ENCODE data around the gene GPATCH1. TPM values are rescaled to one million over a fixed set of nuclear protein-coding genes. Genes with fewer than 3 reads are reported as not detected.
"Not testable (repeated sequence)": the region's sequence is repeated elsewhere in the genome, so short reads cannot be mapped to it uniquely, and the experiment has no call there.

Gene GPATCH1
- total and polyA plus RNA-seq, 4 donors, result 8.3 to 12.5 (median 9.9) TPM

GRCh38 chr19:33126712-33127111 lies 45.7 kb downstream of the GPATCH1 start:
- H3K27ac ChIP-seq (ENCODE audit: low read depth, low read length); H3K9me3 ChIP-seq (ENCODE audit: control insufficient read depth, insufficient read depth, low read length); H3K4me1 ChIP-seq (ENCODE audit: control insufficient read depth, insufficient read depth, low read length); H3K27me3 ChIP-seq (ENCODE audit: control insufficient read depth, insufficient read depth, low read length); H3K4me3 ChIP-seq (ENCODE audit: low read depth, low read length); DNase-seq (ENCODE audit: low read depth in 4 of 6, low spot score in 6 of 6): not testable (repeated sequence)
- 87% methylated on average over 2 of the region's 8 CpGs for WGBS (ENCODE audit: insufficient coverage)
- H3K36me3 ChIP-seq (ENCODE audit: control insufficient read depth, insufficient read depth, low read length), result peaks cover 59% of the 10 kb centered on the region

- Histone ChIP-seq H3K4me1 (ENCODE audit: control insufficient read depth, insufficient read depth, low read length) (peaks cover 4% of the 10 kb centered on the region), H3K9me3 (ENCODE audit: control insufficient read depth, insufficient read depth, low read length) (no peaks in the 10 kb centered on the region), H3K36me3 (ENCODE audit: control insufficient read depth, insufficient read depth, low read length) (peaks cover 59% of the 10 kb centered on the region)
These were observed 48.9 kb downstream of the GPATCH1 start for GRCh38 chr19:33129901-33130300.

GRCh38 chr19:33130433-33130832 lies 49.5 kb downstream of the GPATCH1 start:
- 75% methylated on average over 6 of the region's 6 CpGs for WGBS (ENCODE audit: insufficient coverage)
- no peak overlapping the region for H3K27ac ChIP-seq (ENCODE audit: low read depth, low read length)

More at GRCh38 chr19:33129901-33130300, 48.9 kb downstream of the GPATCH1 start:
- no peak overlapping the region for H3K27ac ChIP-seq (ENCODE audit: low read depth, low read length)
- WGBS (ENCODE audit: insufficient coverage), result 100% methylated on average over 1 of the region's 6 CpGs
- no peak overlapping the region for H3K4me3 ChIP-seq (ENCODE audit: low read depth, low read length)
- DNase-seq (ENCODE audit: low read depth in 4 of 6, low spot score in 6 of 6), result no peak
- no peaks in the 10 kb centered on the region for H3K27me3 ChIP-seq (ENCODE audit: control insufficient read depth, insufficient read depth, low read length)

DNA sequence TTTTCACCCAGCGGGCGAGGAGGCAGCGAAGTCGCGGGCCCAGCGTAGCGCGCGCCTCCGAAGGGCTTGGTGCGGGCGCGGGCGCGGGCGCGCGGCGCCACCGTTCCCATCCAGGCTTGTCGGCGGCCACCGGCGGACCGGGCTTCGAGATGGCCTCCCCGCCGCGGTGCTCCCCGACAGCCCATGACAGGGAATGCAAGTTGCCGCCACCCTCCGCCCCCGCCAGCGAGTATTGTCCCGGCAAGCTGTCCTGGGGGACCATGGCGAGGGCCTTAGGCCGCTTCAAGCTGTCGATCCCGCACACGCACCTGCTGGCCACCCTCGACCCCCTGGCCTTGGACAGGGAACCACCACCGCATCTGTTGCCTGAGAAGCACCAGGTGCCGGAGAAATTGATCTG lies 51.0 kb downstream of the GPATCH1 start, which contains the start of gene WDR88:
Gene WDR88 (plus strand): TSS at position 94 of the 400 bp plus-strand sequence. CDS start 56 bp downstream, at position 150.
- no peak for DNase-seq (ENCODE audit: low read depth in 4 of 6, low spot score in 6 of 6)

More at GRCh38 chr19:33130433-33130832, 49.5 kb downstream of the GPATCH1 start:
- no peaks in the 10 kb centered on the region for H3K27me3 ChIP-seq (ENCODE audit: control insufficient read depth, insufficient read depth, low read length)
- no peak for DNase-seq (ENCODE audit: low read depth in 4 of 6, low spot score in 6 of 6)
- no peak overlapping the region for H3K4me3 ChIP-seq (ENCODE audit: low read depth, low read length)
- peaks cover 4% of the 10 kb centered on the region for H3K4me1 ChIP-seq (ENCODE audit: control insufficient read depth, insufficient read depth, low read length)
- no peaks in the 10 kb centered on the region for H3K9me3 ChIP-seq (ENCODE audit: control insufficient read depth, insufficient read depth, low read length)
- H3K36me3 ChIP-seq (ENCODE audit: control insufficient read depth, insufficient read depth, low read length), result peaks cover 59% of the 10 kb centered on the region

GRCh38 chr19:33132425-33132824 lies 51.4 kb downstream of the GPATCH1 start:
- Histone ChIP-seq H3K36me3 (ENCODE audit: control insufficient read depth, insufficient read depth, low read length) (peaks cover 44% of the 10 kb centered on the region), H3K9me3 (ENCODE audit: control insufficient read depth, insufficient read depth, low read length) (no peaks in the 10 kb centered on the region), H3K4me1 (ENCODE audit: control insufficient read depth, insufficient read depth, low read length) (no peaks in the 10 kb centered on the region), H3K27ac (ENCODE audit: low read depth, low read length) (no peak overlapping the region), H3K27me3 (ENCODE audit: control insufficient read depth, insufficient read depth, low read length) (no peaks in the 10 kb centered on the region), H3K4me3 (ENCODE audit: low read depth, low read length) (no peak overlapping the region)
- no peak for DNase-seq (ENCODE audit: low read depth in 4 of 6, low spot score in 6 of 6)
- 85% methylated on average over 15 of the region's 15 CpGs for WGBS (ENCODE audit: insufficient coverage)

More for the DNA sequence above, 51.0 kb downstream of the GPATCH1 start, which contains the start of gene WDR88:
- Histone ChIP-seq H3K4me3 (ENCODE audit: low read depth, low read length) (no peak within 1 kb of the TSS), H3K36me3 (ENCODE audit: control insufficient read depth, insufficient read depth, low read length) (peaks cover 48% of the 10 kb centered on the region), H3K9me3 (ENCODE audit: control insufficient read depth, insufficient read depth, low read length) (no peaks in the 10 kb centered on the region), H3K4me1 (ENCODE audit: control insufficient read depth, insufficient read depth, low read length) (no peaks in the 10 kb centered on the region), H3K27me3 (ENCODE audit: control insufficient read depth, insufficient read depth, low read length) (no peaks in the 10 kb centered on the region), H3K27ac (ENCODE audit: low read depth, low read length) (no peak within 1 kb of the TSS)
- 68% methylated on average over 43 of the region's 43 CpGs for WGBS (ENCODE audit: insufficient coverage)

DNA sequence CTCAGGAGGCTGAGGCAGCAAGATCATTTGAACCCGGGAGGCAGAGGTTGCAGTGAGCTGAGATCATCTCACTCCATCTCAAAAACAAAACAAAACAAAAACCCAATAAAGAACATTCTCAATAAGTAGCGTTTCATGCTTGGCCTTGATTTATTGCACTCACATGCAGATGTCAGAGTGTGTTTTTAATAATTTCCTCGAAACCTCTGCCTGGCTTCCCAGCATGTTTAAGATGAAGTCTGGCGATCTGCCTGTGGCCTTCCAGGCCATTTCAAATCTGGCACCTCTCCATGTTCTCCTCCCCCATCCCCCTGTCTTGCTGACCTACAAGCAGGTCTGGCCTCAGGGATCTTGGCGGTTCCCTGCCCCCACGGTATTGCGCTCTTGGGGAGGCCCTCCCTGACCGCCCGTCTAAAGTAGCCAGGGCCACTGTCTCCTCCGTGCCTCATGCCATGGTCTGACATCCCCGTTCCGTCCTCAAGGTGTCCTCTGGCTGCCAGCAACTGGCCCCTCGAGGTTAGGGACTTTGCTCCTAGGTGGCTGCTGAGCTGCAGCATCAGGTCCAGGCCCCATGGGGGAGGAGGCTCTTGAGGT lies 52.6 kb downstream of the GPATCH1 start:
- Histone ChIP-seq H3K27ac (ENCODE audit: low read depth, low read length) (no peak overlapping the region), H3K9me3 (ENCODE audit: control insufficient read depth, insufficient read depth, low read length) (no peaks in the 10 kb centered on the region), H3K4me3 (ENCODE audit: low read depth, low read length) (no peak overlapping the region), H3K36me3 (ENCODE audit: control insufficient read depth, insufficient read depth, low read length) (peaks cover 35% of the 10 kb centered on the region), H3K4me1 (ENCODE audit: control insufficient read depth, insufficient read depth, low read length) (no peaks in the 10 kb centered on the region), H3K27me3 (ENCODE audit: control insufficient read depth, insufficient read depth, low read length) (no peaks in the 10 kb centered on the region)
- DNase-seq (ENCODE audit: low read depth in 4 of 6, low spot score in 6 of 6), result peak in 1 of 6 donors; percentile 19
- WGBS (ENCODE audit: insufficient coverage), result 54% methylated on average over 12 of the region's 13 CpGs

- WGBS (ENCODE audit: insufficient coverage), result 20% methylated on average over 16 of the region's 38 CpGs
These were observed 53.6 kb downstream of the GPATCH1 start for GRCh38 chr19:33134571-33135041.

GRCh38 chr19:33139165-33139564 lies 58.2 kb downstream of the GPATCH1 start:
- H3K27me3 ChIP-seq (ENCODE audit: control insufficient read depth, insufficient read depth, low read length), result no peaks in the 10 kb centered on the region
- no peaks in the 10 kb centered on the region for H3K9me3 ChIP-seq (ENCODE audit: control insufficient read depth, insufficient read depth, low read length)
- H3K4me3 ChIP-seq (ENCODE audit: low read depth, low read length), result no peak overlapping the region
- DNase-seq (ENCODE audit: low read depth in 4 of 6, low spot score in 6 of 6), result no peak
- no peaks in the 10 kb centered on the region for H3K36me3 ChIP-seq (ENCODE audit: control insufficient read depth, insufficient read depth, low read length)
- 90% methylated on average over 2 of the region's 4 CpGs for WGBS (ENCODE audit: insufficient coverage)
- no peaks in the 10 kb centered on the region for H3K4me1 ChIP-seq (ENCODE audit: control insufficient read depth, insufficient read depth, low read length)
- no peak overlapping the region for H3K27ac ChIP-seq (ENCODE audit: low read depth, low read length)

More at GRCh38 chr19:33134571-33135041, 53.6 kb downstream of the GPATCH1 start:
- no peak for DNase-seq (ENCODE audit: low read depth in 4 of 6, low spot score in 6 of 6)
- no peaks in the 10 kb centered on the region for H3K27me3 ChIP-seq (ENCODE audit: control insufficient read depth, insufficient read depth, low read length)
- H3K36me3 ChIP-seq (ENCODE audit: control insufficient read depth, insufficient read depth, low read length), result peaks cover 25% of the 10 kb centered on the region
- H3K4me3 ChIP-seq (ENCODE audit: low read depth, low read length), result no peak overlapping the region
- H3K27ac ChIP-seq (ENCODE audit: low read depth, low read length), result no peak overlapping the region
- H3K4me1 ChIP-seq (ENCODE audit: control insufficient read depth, insufficient read depth, low read length), result no peaks in the 10 kb centered on the region
- no peaks in the 10 kb centered on the region for H3K9me3 ChIP-seq (ENCODE audit: control insufficient read depth, insufficient read depth, low read length)

DNA sequence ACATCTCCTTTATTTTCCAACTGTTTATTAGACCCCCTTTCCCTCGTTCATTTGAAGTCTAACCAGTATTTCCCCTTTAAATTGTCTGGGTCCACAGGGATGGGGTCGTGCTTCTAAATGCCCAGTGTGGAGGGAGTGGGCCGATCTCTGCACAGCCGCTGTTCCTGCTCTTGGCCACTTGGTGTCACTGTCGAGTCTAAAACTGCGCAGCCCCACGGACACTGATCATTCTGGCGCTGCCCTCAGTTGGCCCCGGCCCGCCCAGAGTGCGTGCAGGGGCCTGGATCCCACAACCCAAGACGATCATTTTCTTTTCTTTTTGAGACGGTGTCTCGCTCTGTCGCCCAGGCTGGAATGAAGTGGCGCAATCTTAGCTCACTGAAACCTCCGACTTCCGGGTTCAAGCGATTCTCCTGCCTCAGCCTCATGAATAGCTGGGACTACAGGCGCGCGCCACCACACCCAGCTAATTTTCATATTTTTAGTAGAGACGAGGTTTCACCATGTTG lies 63.0 kb downstream of the GPATCH1 start:
- Histone ChIP-seq H3K27me3 (ENCODE audit: control insufficient read depth, insufficient read depth, low read length) (no peaks in the 10 kb centered on the region), H3K4me3 (ENCODE audit: low read depth, low read length) (no peak overlapping the region), H3K36me3 (ENCODE audit: control insufficient read depth, insufficient read depth, low read length) (no peaks in the 10 kb centered on the region), H3K4me1 (ENCODE audit: control insufficient read depth, insufficient read depth, low read length) (no peaks in the 10 kb centered on the region), H3K27ac (ENCODE audit: low read depth, low read length) (no peak overlapping the region), H3K9me3 (ENCODE audit: control insufficient read depth, insufficient read depth, low read length) (no peaks in the 10 kb centered on the region)
- peak; percentile 10 to 89 (median 59) for DNase-seq (ENCODE audit: low read depth in 4 of 6, low spot score in 6 of 6)
- 26% methylated on average over 18 of the region's 23 CpGs for WGBS (ENCODE audit: insufficient coverage)

GRCh38 chr19:33146209-33146608 lies 65.2 kb downstream of the GPATCH1 start:
- Histone ChIP-seq H3K9me3 (ENCODE audit: control insufficient read depth, insufficient read depth, low read length) (no peaks in the 10 kb centered on the region), H3K4me3 (ENCODE audit: low read depth, low read length) (no peak overlapping the region), H3K4me1 (ENCODE audit: control insufficient read depth, insufficient read depth, low read length) (no peaks in the 10 kb centered on the region), H3K27me3 (ENCODE audit: control insufficient read depth, insufficient read depth, low read length) (no peaks in the 10 kb centered on the region), H3K27ac (ENCODE audit: low read depth, low read length) (no peak overlapping the region), H3K36me3 (ENCODE audit: control insufficient read depth, insufficient read depth, low read length) (no peaks in the 10 kb centered on the region)
- 92% methylated on average over 5 of the region's 9 CpGs for WGBS (ENCODE audit: insufficient coverage)
- no peak for DNase-seq (ENCODE audit: low read depth in 4 of 6, low spot score in 6 of 6)

All from spinal cord (tissue), 10 donors.